K562 (cell line): Measurements from ENCODE around the gene DTX1.

Source experiments
- EP300 ChIP-seq: IDR thresholded peaks from 2 replicates; pipeline ENCODE4 v1.6.1; 2012; ENCODE audit warnings: low read length, improper control_type of control experiment
- EZH2 ChIP-seq: IDR thresholded peaks from 2 replicates; pipeline ENCODE4 v1.6.1; 2012; ENCODE audit warnings: low read depth, mild to moderate bottlenecking, inconsistent platforms, low read length, borderline replicate concordance
- IRF9 ChIP-seq: fragments of 450-650 bp; IDR thresholded peaks from 2 replicates; pipeline ENCODE4 v1.6.1; 2016; ENCODE audit warnings: missing biosample characterization, missing genetic modification characterization
- MEF2A ChIP-seq: IDR thresholded peaks from 2 replicates; pipeline ENCODE4 v1.6.1; 2011; ENCODE audit warnings: low read depth, mild to moderate bottlenecking, low read length, moderate library complexity; ENCODE audit not compliant: control insufficient read depth
- ZBTB34 ChIP-seq: fragments of 250-450 bp; sonication (Bioruptor Pico); IDR thresholded peaks from 2 replicates; pipeline ENCODE4 v1.8.0; 2021; ENCODE audit warnings: mild to moderate bottlenecking, moderate library complexity
- TF ChIP-seq, protein P1 (sequence below), 3 experiments: IDR thresholded peaks in 2 of 3; conservative IDR thresholded peaks in 1 of 3; 2 replicates each; pipeline ENCODE4 v1.5.1; 2011 to 2012; ENCODE audit warnings: low read length in 3 of 3, mild to moderate bottlenecking in 3 of 3, control low read depth in 2 of 3, improper control_type of control experiment in 1 of 3, inconsistent platforms in 1 of 3, low read depth in 1 of 3, mixed read lengths in 1 of 3, moderate library complexity in 1 of 3; ENCODE audit not compliant: insufficient read depth in 2 of 3
- TF ChIP-seq, protein P2 (sequence below): fragments of 250-450 bp; sonication (Bioruptor Pico); IDR thresholded peaks from 2 replicates; pipeline ENCODE4 v1.8.0; 2021; ENCODE audit warnings: moderate library complexity, mild to moderate bottlenecking, inconsistent platforms

- TF ChIP-seq, protein P1, sequence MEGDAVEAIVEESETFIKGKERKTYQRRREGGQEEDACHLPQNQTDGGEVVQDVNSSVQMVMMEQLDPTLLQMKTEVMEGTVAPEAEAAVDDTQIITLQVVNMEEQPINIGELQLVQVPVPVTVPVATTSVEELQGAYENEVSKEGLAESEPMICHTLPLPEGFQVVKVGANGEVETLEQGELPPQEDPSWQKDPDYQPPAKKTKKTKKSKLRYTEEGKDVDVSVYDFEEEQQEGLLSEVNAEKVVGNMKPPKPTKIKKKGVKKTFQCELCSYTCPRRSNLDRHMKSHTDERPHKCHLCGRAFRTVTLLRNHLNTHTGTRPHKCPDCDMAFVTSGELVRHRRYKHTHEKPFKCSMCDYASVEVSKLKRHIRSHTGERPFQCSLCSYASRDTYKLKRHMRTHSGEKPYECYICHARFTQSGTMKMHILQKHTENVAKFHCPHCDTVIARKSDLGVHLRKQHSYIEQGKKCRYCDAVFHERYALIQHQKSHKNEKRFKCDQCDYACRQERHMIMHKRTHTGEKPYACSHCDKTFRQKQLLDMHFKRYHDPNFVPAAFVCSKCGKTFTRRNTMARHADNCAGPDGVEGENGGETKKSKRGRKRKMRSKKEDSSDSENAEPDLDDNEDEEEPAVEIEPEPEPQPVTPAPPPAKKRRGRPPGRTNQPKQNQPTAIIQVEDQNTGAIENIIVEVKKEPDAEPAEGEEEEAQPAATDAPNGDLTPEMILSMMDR (IDR thresholded peaks at IDR 0.05 in 2 of 3, conservative IDR thresholded peaks at IDR 0.05 in 1 of 3; ENCODE audit: insufficient read depth in 2 of 3, low read depth in 1 of 3, low read length in 3 of 3) = no peak
- TF ChIP-seq, protein P2, sequence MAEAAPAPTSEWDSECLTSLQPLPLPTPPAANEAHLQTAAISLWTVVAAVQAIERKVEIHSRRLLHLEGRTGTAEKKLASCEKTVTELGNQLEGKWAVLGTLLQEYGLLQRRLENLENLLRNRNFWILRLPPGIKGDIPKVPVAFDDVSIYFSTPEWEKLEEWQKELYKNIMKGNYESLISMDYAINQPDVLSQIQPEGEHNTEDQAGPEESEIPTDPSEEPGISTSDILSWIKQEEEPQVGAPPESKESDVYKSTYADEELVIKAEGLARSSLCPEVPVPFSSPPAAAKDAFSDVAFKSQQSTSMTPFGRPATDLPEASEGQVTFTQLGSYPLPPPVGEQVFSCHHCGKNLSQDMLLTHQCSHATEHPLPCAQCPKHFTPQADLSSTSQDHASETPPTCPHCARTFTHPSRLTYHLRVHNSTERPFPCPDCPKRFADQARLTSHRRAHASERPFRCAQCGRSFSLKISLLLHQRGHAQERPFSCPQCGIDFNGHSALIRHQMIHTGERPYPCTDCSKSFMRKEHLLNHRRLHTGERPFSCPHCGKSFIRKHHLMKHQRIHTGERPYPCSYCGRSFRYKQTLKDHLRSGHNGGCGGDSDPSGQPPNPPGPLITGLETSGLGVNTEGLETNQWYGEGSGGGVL = no peak
- TF ChIP-seq IRF9 (tag) (no peak), EP300 (no peak), EZH2 (no peak), MEF2A (no peak), ZBTB34 (CRISPR knock-in tag) (no peak)
Measured at GRCh38 chr12:113099364-113099763, 42.8 kb downstream of the DTX1 start.
